ENCODE data around the gene UVSSA.
"Not testable (repeated sequence)": the region's sequence is repeated elsewhere in the genome, so short reads cannot be mapped to it uniquely, and the experiment has no call there.

The UVSSA gene

GRCh38 chr4:1376841-1377605, 30.0 kb downstream of the UVSSA start:
- DNase-seq (ENCODE audit: low read depth in 2 of 2), result no peak

DNA sequence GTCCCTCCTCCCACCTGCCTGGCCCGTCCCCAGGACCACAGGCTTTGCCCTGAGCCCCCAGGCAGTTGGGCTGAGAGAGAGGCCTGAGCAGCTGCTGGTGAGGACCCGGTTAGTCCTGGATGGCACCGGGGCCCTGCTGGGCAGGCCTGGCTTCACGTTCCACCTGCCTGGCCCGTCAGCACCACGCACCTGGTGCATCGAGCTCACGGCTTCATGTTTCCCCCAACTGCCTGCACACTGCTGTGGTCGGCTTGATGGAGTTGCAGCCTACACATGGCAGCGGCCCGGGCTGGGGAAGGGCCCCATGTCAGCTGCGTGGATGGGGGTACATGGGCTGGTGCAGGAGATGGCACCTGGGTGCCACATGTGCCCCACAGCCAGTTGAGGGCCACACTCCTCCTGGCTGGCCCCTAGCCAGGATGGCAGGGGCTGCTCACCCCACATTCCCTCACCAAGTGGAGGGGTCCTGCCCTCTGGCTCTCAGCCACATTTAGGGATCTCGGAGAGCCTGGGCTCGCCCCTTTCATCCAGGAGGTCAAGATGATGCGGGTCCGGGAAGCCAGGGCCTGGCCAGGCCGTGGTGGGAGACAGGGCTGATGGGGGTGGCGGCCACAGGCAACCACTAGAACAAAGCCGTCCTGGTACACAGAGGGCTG, 30.7 kb downstream of the UVSSA start:
- DNase-seq (ENCODE audit: low read depth in 2 of 2), result no peak

DNA sequence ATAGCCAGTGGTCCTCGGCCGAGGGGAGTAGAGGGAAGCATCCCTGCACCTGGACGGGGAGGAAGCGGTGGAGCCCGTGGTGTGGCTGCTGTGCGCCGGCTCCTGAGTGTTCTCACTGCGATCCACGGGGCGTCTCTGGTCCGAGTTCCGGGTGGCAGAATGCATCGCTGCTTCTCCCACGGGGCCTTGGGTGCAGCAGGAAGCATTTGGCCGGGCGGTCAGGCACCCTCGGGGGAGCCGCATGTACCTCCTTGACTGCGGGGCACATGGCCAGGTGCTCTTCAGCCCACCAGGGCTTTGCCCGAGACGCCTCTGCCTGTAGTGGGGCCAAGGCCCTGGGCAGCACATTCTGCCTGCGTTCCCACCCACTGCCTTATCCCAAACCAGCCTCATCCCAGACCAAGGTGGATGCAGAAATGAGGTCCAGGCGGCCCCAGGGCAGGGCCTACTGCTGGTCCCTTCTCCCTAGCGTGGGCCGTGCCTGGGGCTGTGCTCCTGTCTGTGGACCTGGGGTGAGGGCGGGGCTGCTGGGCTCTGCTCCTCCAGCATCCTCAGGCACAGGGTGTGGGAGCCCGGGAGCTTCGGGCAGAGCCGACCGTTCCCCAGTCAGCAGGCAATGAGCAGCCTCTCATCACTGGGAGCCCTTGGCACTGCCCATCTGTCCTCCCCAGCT, 31.7 kb downstream of the UVSSA start:
- DNase-seq (ENCODE audit: low read depth in 2 of 2), result no peak

- no peak for DNase-seq (ENCODE audit: low read depth in 2 of 2)
Observed at GRCh38 chr4:1379351-1379781, 32.4 kb downstream of the UVSSA start.

GRCh38 chr4:1379801-1380331, 32.9 kb downstream of the UVSSA start:
- DNase-seq (ENCODE audit: low read depth in 2 of 2), result no peak

DNA sequence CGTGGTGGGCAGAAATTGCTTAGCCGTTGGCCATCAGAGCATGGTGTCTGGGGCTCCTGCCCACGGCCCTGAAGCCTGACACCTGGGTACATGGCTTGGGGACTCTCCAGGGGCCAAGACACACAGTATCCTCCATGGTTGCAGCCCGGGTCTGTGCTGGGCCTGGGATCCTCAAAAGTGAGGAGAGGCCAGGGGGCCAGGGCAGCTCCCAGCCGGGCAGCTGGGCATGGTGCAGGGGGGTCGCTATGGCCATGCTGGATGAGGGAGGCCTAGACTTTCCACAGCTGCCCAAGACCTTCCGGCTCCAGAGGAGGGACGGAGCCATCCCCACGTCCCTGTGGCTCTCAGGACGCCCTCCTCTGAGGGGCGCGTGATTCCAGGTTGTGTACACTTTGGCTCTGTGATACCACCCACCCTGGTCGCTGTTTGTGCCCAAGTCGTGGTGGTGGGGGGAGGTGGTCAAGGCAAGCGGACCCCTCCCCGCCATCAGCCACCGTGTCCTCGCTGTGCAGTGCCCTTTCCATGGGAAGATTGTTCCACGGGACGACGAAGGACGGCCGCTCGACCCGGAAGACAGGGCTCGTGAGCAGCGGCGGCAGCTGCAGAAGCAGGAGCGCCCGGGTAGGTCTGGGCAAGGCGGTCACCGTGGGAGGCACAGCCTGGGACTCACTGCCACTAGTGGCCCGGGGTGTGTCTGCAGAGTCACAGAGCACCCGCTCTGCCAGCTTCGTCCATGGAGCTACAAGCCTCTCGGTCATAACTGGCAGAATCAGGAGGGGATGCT, 33.6 kb downstream of the UVSSA start:
- no peak for DNase-seq (ENCODE audit: low read depth in 2 of 2)

GRCh38 chr4:1381181-1381621, 34.2 kb downstream of the UVSSA start:
- DNase-seq (ENCODE audit: low read depth in 2 of 2), result no peak

DNA sequence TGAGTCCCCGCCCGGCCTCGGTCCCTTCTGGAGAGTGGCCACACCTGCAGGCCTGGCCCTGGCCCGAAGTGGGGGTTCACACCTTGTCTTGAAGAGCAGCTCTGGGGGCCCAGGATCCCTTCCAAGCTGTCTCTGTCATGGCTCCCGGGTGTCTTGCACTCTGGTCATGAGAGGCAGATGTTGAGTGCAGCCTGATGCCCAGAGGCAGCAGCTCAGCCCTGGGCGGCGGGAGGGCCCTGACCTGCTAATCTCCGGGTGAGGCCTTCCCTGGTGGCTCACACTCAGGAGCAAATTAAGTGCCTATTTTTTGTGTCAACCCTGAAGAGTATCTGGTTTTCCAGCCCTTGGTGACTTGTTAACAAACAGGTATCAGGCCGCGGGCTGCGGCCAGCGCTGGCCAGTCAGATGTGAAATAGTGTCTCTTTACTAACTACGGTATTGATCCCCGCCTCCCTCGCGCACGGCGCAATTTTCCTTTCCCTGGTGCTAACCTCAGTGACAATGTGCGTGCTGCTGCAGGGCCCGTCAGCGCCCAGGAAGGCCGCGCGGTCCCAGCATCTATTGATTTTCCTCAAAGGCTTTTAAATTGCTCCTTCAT, 35.0 kb downstream of the UVSSA start:
- DNase-seq (ENCODE audit: low read depth in 2 of 2), result no peak

GRCh38 chr4:1382776-1383727, 36.0 kb downstream of the UVSSA start:
- DNase-seq (ENCODE audit: low read depth in 2 of 2), result no peak

DNA sequence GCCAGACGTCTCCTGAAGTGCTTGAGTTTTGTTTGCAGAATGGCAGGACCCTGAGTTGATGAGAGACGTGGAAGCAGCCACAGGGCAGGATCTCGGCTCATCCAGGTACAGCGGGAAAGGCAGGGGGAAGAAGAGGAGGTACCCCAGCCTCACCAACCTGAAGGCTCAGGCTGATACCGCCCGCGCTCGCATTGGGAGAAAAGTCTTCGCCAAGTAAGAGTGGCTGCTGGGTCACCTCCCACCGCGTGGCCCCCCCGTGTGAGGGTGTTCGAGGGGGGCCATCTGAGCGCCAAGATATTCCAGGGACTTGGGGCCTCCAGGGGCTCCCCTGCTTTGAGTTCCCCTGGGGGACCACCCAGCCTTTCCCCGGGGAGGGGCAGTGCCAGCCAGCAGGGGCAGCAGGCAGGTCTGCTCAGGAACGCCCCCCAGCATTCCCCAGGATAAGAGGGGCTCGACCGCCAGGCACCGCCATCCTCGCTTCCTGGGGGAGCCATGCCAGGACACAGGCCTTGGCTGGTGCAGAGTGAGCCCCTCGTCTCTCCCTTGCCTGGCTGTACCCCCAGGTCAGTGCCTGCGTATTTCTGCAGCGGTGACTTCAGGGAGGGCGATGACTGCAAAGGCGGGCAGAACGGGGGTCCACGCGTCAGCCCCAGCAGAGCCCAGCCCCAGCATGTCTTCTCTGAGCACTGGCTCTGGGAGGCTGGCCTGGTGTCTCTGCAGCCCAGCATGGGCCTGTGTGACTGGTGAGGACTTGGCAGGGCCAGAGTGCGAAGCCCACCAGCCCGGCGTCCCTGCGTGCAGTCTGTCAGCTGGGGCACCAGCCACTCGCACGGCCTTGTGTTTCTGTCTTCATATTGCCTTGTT, 37.0 kb downstream of the UVSSA start:
- DNase-seq (ENCODE audit: low read depth in 2 of 2), result no peak

GRCh38 chr4:1384675-1385372, 37.8 kb downstream of the UVSSA start:
- no peak for DNase-seq (ENCODE audit: low read depth in 2 of 2)

DNA sequence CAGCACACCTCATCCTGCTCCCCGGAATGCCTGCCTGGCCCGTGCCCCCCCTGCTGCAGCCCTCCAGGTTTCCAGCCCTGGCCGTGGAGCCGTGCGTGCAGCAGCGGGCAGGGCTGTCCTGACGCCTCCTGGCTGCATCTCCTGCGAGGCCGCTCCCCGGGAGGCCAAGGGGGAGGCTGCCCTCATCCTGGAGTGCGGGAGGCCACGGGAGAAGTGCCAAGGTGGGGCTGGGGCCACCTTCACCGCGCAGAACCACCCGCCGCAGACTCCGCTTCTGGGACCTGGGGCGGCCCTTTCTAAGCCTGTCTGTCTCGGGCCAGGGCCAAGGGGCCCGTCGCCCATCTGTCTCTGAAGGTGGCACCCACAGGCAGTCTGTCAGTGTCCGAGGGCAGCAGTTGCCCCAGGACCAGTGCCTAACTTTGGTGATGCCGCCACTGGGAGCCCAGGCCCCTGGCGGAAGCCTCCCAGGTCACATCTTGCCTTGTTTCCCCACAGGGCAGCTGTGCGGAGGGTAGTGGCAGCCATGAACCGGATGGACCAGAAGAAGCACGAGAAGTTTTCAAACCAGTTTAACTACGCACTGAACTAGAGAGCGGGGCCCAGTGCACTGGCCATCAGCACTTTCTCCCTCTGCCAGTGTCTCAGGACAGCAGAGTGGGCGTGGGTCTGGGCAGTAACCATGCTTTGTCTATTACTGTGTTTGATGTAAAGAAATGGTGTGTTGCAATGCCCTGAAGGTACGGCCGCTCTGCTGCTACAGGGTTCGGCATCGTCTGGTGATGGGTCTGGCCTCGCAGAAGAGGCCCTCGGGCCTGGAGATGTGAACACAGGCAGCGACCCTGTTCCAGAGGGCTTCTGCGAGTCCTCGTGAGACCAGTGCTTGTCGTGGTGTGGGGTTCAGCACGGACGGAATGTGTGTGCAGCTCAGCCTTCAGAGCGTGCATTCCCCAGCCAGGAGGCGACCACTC, 38.6 kb downstream of the UVSSA start:
- no peak for DNase-seq (ENCODE audit: low read depth in 2 of 2)

- not testable (repeated sequence) for DNase-seq (ENCODE audit: low read depth in 2 of 2)
Observed at GRCh38 chr4:1393363-1393762, 46.4 kb downstream of the UVSSA start.

- no peak for DNase-seq (ENCODE audit: low read depth in 2 of 2)
Observed at GRCh38 chr4:1393866-1394265, 46.9 kb downstream of the UVSSA start.

DNA sequence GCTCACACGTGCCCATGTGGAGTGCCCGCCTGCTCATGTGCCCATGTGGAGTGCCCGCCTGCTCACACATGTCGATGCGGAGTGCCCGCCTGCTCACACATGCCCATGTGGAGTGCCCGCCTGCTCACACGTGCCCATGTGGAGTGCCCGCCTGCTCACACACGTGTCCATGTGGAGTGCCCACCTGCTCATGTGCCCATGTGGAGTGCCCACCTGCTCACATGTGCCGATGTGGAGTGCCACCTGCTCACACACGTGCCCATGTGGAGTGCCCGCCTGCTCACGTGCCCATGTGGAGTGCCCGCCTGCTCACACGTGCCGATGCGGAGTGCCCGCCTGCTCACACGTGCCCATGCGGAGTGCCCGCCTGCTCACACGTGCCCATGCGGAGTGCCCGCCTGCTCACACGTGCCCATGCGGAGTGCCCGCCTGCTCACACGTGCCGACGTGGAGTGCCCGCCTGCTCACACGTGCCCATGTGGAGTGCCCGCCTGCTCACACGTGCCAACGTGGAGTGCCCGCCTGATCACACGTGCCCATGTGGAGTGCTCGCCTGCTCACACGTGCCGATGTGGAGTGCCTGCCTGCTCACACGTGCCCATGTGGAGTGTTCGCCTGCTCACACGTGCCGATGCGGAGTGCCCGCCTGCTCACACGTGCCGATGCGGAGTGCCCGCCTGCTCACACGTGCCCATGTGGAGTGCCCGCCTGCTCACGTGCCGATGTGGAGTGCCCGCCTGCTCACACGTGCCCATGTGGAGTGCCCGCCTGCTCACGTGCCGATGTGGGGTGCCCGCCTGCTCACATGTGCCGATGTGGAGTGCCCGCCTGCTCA, 47.8 kb downstream of the UVSSA start:
- DNase-seq (ENCODE audit: low read depth in 2 of 2), result not testable (repeated sequence)

DNA sequence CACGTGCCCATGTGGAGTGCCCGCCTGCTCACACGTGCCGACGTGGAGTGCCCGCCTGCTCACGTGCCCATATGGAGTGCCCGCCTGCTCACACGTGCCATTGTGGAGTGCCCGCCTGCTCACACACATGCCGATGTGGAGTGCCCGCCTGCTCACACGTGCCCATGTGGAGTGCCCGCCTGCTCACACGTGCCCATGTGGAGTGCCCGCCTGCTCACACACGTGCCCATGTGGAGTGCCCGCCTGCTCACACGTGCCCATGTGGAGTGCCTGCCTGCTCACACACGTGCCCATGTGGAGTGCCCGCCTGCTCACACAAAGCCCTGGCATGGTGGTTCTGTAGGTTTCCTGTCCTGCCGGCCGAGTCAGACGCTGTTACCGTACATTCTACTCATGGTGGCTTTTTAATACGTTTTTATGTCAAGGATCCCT, 48.4 kb downstream of the UVSSA start:
- DNase-seq (ENCODE audit: low read depth in 2 of 2), result not testable (repeated sequence)

All from fibroblast of skin of left quadriceps (primary cell).